HG02623 (cell line): ENCODE results near the gene DOC2B.
"Not testable (repeated sequence)": the region's sequence is repeated elsewhere in the genome, so short reads cannot be mapped to it uniquely, and the experiment has no call there.

Source experiments
- ATAC-seq: cut with Tn5 transposase; IDR thresholded peaks from one replicate; pipeline ENCODE4 v1.9.1; 2021; ENCODE audit warnings: moderate library complexity; ENCODE audit not compliant: unreplicated experiment

The DOC2B gene

DNA sequence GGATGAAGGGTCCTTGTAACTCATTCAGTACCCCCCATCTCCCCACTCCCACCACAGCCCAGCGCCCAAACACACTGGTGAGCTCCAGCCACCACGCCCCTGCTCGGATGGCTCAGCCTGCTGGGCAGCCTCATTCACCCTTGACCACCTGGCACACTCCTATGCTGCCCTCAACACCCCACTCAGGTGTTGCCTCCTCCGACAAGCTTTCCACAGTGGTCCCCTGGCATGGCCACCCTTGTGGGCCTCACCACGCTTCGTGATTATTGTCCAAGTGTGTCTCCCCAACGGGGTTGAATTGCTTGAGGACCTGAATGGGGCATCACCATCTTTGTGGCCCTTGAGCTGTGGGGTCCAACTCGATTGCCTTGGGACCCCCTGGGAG is 12.0 kb upstream of the DOC2B start:
- no peak for ATAC-seq

DNA sequence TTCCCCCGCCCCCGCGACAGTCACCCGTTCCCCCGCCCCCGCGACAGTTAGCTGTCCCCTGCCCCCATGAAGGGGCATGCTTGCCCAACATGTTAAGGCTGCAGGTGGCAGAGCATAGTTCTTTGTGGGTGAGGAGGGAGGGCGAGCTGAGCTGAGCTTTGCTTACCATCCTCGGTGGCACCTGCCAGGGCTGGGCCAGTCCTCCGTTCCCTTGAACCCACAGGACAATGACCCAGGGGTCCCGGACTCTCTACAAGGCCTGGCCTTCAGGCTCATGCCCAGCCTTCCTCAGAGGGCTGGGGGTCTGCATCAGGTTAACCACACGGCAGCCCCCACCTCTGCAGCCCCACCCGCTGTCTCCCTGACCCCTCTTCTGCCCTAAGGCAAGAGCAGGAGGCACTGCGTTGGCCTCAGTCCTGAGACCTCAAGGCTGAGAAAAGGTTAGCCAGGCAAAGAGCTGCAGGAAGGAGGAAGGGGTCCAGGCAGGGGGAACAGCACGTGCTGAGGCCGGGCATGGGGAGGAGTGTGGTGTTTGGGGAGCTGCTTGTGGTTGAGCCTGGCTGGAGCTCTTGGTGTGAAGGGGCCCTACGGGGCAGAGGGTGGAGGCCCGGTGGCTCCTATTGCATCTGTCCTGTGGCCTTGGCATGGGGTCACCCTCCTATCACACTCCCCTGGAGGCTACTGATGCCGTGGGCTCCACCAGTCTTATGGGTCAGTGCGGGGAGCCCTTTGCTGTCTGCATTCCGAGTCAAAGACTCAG is 11.4 kb upstream of the DOC2B start:
- ATAC-seq: no peak

DNA sequence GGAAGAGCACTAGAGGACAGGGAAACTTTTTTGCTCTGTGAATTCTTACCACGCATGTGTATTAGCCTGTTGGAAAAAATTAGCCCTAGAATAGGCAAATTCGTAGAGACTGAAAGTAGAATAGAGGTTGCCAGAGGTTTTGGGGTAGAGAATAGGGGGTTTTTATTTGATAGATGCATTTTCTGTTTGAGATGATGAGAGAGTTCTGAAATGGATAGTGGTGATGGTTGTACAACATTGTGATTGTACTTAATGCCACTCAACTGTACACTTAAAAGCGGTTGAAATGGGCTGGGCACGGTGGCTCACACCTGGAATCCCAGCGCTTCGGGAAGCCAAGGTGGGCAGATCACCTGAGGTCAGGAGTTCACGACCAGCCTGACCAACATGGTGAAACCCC is 8.0 kb upstream of the DOC2B start:
- ATAC-seq: no peak

DNA sequence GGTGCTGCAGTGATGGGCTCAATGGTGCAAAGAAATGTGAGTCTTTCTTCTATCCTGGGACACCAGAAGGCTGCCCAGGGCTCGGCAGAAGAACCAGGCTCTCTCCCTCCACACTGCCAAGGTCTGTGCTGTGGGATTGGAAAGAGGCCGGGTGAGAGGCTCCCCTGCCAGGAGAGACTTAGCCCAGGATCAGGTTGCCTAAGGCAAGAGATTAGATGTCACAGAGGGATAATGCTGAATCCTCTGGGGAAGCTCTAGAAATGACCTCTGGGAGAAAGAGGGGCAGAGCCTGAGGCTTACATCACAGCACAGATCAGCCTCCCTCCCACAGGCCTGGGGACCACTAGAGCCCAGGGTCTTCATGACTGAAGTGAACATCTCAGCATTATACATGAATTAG is 5.7 kb upstream of the DOC2B start:
- ATAC-seq: no peak

DNA sequence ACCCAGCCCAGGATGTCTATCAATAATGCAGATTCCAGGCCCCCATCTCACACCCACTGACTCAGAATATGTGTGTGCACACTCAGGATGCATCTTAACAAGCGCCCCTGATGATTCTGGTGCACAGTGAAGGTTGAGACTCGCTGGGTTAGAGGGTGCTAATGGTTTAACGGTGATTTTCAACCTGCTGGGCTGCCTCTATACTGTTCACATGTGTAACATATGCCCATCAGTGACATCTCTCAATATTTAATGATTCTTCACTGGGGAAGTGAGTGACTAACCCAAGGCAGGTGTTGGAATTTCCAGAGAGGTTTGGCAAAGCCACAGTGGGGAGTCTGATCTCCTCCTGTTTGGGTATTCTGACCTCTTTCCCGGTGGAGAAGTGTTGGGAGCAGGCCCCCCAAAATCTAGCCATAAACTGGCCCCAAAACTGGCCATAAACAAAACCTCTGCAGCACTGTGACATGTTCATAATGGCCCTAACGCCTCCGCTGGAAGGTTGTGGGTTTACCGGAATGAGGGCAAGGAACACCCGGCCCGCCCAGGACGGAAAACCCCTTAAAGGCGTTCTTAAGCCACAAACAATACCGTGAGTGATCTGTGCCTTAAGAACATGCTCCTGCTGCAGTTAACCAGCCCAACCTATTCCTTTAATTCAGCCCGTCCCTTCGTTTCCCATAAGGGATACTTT is 4.1 kb upstream of the DOC2B start:
- no peak for ATAC-seq

DNA sequence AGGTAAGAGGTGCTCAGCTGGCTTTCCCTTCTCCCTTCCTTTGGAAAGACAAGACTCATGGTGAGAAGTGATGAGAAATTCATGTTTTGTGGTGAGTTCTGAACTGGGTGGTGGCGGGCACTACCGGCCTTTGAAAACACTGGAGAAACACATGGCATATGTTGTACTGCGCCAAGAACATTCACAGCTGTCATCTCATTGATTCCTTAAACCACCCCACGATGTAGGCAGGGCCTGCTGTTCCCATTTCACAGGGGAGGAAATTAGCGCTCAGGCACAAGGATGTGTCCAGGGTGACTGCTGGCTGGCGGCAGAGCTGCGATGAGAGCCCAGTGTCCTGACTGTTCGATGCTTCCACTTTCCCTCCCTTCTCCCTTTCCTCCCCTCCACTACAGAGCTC is 1.6 kb upstream of the DOC2B start:
- no peak for ATAC-seq

DNA sequence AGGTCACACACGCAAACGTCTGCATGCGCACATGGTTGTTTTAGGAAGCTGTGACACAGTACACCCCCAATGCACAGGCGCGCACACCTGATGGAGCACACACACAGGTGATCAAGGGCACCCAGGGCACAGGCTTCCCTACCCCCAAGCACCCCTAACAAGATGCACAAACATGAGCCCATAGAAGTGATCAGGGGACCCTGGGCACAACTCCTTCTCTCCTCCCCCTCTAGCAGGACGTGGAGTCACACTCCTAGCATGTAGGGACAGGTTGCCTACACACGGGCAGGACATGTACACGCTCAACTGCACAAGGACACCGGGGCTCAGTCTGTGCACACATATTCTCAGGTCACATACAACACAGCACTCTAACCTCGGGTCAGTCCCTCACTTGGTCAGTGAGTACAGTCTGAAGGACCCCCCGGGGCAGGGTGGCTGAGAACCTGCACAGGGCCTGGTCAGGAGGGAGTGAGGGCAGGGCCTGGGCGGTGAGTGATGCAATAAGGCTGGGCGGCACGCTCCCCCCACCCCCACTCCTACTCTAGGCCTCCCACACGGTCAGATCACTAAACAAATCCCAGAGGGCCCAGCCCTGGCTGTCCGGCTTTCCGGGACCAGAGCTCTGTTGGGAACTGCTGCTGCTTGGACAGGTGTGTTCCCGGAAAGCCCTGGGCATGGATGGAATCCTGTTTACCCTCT is 751 bp upstream of the DOC2B start:
- no peak for ATAC-seq

DNA sequence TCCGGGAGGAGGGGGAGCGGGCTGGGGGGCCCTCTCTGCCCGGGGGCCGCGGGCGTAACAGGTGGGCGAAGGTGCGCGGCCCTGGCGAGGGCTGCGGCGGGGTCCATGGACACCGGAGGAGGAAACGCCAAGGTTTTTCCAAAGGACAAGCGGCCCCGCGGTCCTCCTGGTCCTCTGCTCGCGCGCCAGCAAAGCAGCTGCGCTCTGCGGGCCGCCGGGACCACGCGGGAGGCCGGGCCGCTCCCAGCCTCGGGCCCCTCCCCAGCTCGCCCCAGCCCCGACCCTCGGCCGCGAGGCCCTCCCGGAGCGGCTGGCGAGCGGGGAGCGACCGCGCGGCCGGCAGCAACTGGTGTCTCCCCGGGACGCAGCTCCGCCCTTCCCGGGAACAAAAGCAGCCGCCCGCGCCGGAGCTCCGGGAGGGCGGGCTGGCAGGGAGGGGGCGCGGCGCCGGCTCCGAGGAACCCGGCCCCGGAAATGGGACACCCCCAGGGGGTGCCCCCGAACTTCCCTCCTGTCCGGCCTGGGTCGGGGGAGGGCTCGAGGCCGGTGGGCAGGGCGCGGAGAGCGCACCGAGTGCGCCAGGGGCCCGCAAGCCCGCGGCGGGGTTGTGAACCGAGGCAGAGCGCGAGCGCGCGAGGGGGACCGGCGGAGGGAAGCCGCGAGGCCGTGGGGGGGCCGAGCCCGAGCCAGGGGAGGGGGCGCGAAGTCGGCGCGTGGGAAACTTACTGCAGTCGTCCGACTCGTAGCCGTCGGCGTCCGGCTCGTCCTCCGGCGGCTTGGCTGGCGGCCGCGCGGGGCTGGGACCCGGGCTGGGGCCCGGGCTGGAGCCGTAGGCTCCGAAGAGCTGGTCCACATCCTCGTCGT is 837 bp downstream of the DOC2B start:
- ATAC-seq: no peak

DNA sequence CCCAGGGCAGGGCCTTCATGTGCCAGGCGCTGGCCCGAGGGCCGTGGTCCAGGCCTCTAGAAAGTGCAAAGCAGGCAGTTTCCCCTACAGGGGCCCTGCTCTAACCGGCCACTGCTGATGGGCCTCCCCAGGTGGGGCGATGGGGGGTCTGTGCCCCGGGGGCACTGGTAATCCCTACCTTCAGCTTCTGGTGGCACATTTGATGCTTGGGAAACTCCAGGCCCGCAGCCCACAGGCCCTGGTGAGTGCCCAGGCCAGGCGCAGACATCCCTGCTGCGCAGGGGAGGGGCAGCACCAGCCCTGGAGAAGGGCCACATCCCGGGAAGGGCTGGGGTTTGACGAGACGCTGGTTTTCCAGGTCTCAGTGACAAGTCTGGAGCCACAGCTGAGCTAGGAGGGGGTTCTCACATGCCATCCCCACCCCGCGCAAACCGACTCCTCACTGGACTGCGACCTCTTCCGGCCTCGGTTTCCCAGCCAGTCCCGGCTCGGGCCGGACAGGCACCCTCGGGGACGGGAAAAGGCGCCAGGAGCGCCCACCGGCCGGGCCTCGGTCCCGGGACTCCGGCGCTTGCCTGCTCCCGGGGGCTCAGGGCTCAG is 1.6 kb downstream of the DOC2B start:
- ATAC-seq: no peak

DNA sequence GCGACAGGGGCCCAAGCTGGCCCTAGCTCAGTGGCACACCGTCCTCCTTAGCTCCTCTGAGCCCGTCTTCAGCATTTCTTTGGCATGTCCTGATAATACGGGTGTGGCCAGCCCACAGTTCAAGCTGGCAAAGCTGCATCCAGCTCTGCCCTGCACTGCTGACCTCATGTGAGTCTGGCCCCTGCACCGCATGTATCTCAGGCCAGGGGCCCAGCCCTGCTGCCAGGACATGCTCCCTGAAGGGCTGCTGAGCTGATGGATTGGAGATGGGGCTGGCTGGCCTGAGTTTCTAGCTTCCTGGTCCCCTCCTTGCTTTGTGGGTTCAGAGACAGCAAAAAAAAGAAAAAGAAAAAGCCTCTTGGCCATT is 2.4 kb downstream of the DOC2B start:
- ATAC-seq: no peak

DNA sequence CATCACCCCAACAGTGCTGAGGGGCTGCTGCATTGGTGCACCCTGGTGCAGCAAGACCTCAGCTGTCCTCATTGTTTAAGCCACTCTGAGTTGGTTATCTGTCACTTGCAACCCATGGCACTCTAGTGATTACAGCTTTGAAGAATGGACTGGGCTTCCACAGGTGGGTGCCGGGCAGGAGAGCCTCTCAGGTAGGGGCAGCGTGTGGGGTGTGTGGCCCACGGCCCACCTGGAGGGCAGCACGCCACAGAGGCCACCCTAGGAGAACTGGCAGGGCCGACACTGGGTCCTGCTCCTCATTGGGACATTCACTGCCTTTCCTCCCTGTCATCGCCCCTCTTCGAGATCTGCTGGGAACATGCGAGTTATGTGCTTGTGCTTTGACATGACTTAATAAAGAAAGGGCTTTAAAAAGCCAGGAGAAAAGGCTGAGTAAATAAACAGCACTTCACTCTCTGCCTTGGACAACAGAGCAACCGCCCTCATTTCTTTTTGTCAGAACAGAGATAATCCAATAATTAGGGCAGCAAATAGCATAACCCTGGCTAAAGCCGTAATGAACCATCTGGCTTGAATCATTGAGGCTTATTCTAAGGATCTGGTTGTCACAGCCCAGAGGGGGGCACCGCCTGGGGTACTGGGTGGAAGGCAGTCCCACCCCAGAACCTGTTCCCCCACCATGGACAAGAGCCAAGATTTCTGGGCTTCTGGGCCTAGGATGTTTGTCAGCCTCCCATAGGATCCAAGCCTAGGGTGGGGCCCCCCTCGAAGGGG is 3.0 kb downstream of the DOC2B start:
- ATAC-seq: no peak

DNA sequence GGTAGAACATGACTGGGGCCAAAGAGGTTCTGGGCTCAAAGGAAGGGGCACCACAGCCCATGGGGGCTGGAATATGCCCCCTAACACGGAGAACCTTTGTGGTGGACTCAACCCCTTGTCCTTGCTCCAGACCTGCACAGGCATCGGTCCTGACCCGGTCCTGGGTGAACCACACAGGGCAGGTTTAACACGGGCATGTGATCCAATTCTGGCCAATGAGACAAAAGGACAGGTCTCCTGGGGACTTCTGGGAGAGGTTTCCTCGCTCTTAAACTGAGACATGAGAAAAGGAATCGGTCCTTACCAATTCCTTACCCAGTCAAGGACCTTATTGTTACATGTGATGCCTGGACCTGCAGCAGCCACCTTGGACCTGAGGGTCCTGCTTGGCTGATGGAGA is 3.7 kb downstream of the DOC2B start:
- no peak for ATAC-seq

DNA sequence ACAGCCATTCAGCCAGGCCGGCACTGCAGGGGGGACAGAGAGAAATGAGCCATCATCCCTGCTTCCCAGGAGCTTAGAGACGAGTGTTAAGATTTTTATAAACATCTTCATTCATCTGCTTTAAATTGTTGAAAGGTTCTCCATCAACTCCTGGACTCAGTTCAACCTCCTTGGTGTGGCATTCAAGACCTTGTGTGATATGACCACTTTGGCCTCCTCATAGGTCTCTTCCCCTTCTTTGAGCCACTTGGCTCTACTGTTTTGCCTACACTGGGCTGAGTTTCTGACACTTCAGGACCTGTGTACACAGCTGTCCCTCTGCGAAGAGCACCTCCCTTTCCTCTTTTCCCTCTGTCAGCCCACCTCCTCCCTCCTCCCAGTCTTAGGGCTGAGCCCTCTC is 4.3 kb downstream of the DOC2B start:
- no peak for ATAC-seq

DNA sequence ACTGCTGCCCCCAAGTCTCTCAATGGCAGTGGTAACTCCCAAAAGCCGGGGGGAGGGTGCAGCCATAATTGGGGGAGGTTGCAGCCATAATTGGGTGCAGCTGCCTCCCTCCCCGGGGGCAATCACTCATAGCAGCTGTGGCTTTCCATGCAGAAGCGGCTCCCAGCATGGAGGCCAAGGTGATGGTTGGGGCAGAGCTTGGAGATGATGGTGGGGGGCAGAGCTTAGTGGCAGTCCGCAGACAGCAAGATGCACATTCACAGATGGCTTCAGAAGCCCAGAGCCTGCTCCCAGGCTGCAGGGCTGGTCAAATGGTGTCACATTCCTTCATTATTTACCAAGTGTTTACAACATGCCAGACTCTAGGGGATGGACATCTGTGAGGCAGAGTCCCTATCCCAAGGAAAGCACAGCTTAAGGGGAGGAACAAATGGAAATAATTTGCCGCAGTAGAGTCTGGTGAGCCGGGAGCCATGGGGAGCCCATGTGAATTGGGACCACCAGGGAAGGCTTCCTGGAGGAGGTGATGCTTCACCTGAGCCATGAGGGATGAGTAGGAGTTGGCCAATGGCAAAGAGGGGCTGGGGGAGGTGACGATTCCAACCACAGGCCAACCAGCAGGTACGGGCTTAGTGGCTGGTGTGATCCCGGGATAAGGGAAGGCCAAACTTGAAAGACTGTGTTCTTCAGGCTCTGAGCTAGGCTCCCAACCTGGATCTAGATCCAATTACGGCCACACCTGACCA is 8.1 kb downstream of the DOC2B start:
- no peak for ATAC-seq

DNA sequence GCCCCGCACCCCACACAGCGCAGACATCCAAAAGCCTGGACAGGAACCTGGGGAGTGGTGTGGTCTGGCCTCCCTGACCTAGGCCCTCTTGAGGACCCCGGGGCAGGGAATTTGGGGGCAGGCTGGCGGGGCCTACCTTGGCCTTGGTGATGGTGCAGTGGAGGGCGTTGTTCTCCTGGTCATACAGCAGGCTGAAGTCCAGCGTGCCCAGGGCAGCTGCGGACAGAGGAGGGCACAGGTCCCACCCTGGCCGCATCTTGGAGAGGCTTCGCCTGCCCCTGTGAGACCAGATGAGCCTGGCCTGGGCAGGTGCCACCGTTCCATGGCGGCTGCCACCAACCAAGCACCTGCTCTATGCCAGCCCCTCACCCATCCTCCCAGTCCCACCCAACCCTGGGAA is 9.0 kb downstream of the DOC2B start:
- ATAC-seq: no peak

DNA sequence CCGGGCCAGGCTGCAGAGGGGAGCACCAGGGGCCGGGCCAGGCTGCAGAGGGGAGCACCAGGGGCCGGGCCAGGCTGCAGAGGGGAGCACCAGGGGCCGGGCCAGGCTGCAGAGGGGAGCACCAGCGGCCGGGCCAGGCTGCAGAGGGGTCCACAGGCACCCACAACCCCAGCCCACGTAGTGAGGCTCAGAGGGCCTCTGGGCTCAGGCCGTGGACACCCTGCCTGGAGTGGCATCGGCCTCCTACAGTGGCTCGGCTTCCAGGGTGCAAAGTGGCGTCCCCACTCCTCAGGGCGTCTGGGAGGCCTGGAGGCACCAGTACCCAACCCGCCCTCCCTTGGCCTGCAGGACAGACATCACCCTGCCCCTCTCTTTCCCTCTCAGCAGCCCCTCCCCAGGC is 9.6 kb downstream of the DOC2B start:
- ATAC-seq: no peak

DNA sequence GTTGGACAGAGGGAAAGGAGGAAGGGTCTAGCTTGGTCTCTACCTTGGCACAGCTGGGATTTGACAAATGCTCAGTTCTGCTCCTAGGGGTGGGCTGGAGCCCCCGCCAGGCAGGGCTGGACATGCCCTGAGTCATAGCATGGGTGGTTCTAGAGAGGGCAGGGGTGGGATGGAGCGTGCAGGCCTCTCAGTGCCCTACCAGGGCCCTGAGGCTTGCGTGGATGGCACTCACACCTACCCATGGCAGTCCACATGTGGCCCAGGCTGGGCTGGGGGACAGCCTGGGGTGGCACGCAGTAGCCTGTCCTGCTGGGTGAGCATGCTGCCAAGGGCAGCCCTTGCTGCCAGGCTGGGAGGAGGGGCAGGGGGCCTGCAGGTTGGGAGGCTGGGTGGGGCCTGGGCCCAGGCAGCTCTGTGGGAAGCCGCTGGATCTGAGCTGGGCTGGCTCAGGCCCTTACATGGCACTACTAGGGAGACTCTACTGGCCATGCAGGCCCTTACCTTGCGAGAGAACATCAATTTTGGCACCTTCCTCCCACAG is 11.2 kb downstream of the DOC2B start:
- no peak for ATAC-seq

DNA sequence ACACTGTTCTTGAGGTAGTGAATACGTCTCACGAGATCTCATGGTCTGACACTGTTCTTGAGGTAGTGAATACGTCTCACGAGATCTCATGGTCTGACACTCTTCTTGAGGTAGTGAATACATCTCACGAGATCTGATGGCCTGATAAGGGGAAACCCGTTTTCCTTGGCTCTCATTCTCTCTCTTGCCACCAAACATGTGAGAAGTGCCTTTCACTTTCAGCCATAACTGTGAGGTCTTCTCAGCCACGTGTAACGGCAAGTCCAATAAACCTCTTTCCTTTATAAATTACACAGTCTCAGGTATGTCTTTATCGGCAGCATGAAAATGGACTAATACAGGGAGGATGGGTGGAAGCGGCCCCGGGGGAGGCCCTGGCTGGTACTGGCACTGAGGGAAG is 12.8 kb downstream of the DOC2B start:
- not testable (repeated sequence) for ATAC-seq

DNA sequence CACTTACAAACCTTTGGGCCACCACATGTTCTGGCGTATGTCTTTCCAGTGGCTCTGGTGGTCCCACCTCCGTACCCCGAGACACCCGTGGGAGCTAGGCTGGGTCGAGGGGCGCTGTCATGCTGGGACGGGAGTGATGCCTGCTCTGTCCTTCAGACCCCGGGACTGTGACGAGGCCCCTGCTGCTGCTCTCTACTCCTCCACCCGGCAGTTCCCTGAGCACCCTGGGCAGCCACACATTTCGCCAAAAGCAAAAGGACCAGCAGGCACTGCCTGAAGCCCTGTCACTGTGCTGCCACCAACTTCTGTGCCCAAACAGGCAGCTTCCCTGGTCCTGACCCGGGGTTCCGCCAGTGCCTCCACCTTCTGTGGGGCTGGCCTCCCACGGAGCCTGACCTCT is 15.5 kb downstream of the DOC2B start:
- no peak for ATAC-seq
